MCF 10A (cell line): Measurements from ENCODE around the gene HSPB6. TPM values are rescaled to one million over a fixed set of nuclear protein-coding genes. Genes with fewer than 3 reads are reported as not detected.

Source experiments
- BruUV-seq: library from RNA; stranded (reverse); fragments of 400-500 nt; replicated peaks from 2 replicates; lab custom pipeline; 2021; lab: Mats Ljungman, UMichigan
- CTCF ChIA-PET: fragments of 300-600 bp; sonication (Branson Sonifier 250); formaldehyde crosslinking; extraction: SDS; loops from one replicate; lab custom pipeline; 2021; ENCODE audit warnings: antibody characterized with exemption, inconsistent platforms; lab: Yijun Ruan, JAX
- POLR2A ChIA-PET: fragments of 300-600, 350-650 bp; sonication (Branson Sonifier 250); formaldehyde crosslinking; extraction: SDS; loops from one replicate; lab custom pipeline; 2020; ENCODE audit warnings: antibody characterized with exemption, inconsistent platforms; lab: Yijun Ruan, JAX
- DNase-seq: peaks from one replicate; pipeline ENCODE4 v3.0.0-alpha.2; 2018; ENCODE audit not compliant: unreplicated experiment
- H3K27ac Mint-ChIP-seq: one replicate; pipeline ENCODE4 v1.8.0; 2022; ENCODE audit warnings: mild to moderate bottlenecking, low read depth, mixed read lengths; ENCODE audit not compliant: unreplicated experiment
- H3K27me3 Mint-ChIP-seq: one replicate; pipeline ENCODE4 v1.8.0; 2022; ENCODE audit warnings: mixed read lengths; ENCODE audit not compliant: insufficient read depth, unreplicated experiment
- H3K36me3 Mint-ChIP-seq: one replicate; pipeline ENCODE4 v1.8.0; 2022; ENCODE audit warnings: mild to moderate bottlenecking, moderate library complexity, mixed read lengths; ENCODE audit not compliant: insufficient read depth, unreplicated experiment
- H3K4me1 Mint-ChIP-seq: one replicate; pipeline ENCODE4 v1.8.0; 2022; ENCODE audit warnings: mixed read lengths; ENCODE audit not compliant: insufficient read depth, unreplicated experiment
- H3K4me3 Mint-ChIP-seq: one replicate; pipeline ENCODE4 v1.8.0; 2022; ENCODE audit warnings: mild to moderate bottlenecking, moderate library complexity, mixed read lengths; ENCODE audit not compliant: unreplicated experiment
- H3K9me3 Mint-ChIP-seq: one replicate; pipeline ENCODE4 v1.8.0; 2022; ENCODE audit warnings: mixed read lengths; ENCODE audit not compliant: unreplicated experiment
- CTCF ChIP-seq: fragments of 200-600 bp; IDR thresholded peaks from one replicate; pipeline ENCODE4 v1.8.0; 2022; ENCODE audit warnings: antibody characterized with exemption, mild to moderate bottlenecking; ENCODE audit not compliant: unreplicated experiment
- intact Hi-C: fragments of 100-400 bp; cut with micrococcal nuclease; formaldehyde crosslinking; loops from 2 replicates; pipeline ENCODE4 v1.14.1; 2022
- total RNA-seq: library from RNA; stranded (reverse); gene quantifications from 2 replicates; pipeline ENCODE4 v1.2.3, GENCODE V29; 2022

HSPB6 gene
- total RNA-seq, 1 experiment from 2014 or later, result 0.21 TPM

- Mint-ChIP-seq H3K27me3 (no peaks in the 10 kb centered on the region), H3K4me3 (peak within 1 kb of the TSS; percentile 79), H3K27ac (no peak within 1 kb of the TSS), H3K4me1 (peaks cover 17% of the 10 kb centered on the region), H3K36me3 (peaks cover 6% of the 10 kb centered on the region), H3K9me3 (no peaks in the 10 kb centered on the region)
- CTCF ChIA-PET, result no interaction called here
- POLR2A ChIA-PET, result interaction anchor here (1.0 to 1.5 kb wide), 2 partner anchors 27 kb away, joined by 4 to 7 read pairs; partner anchors contain the start of gene LIN37
- intact Hi-C loops, result loop anchor here (10.0 kb wide), 1 partner anchor 159 kb away; the partner anchor contains the start of gene LRFN3
- no peak for TF ChIP-seq CTCF
- peak; percentile 99 for DNase-seq
- no TSS peak for BruUV-seq
Measured at GRCh38 chr19:35775298-35776101, 18.7 kb upstream of the HSPB6 start, which contains the start of gene ARHGAP33. ARHGAP33 (plus strand) TSS chr19:35775564; CDS start chr19:35775659, 95 bp downstream.

- Mint-ChIP-seq H3K27ac (no peak overlapping the region), H3K9me3 (no peaks in the 10 kb centered on the region), H3K4me3 (peak overlapping the region; percentile 79), H3K36me3 (peaks cover 6% of the 10 kb centered on the region), H3K27me3 (no peaks in the 10 kb centered on the region), H3K4me1 (peaks cover 17% of the 10 kb centered on the region)
- ChIA-PET CTCF (no interaction called here), POLR2A (interaction anchor here (1.5 kb wide), 1 partner anchor 27 kb away, joined by 7 read pairs; the partner anchor contains the start of gene LIN37)
- BruUV-seq, result no TSS peak
- DNase-seq, result no peak
- TF ChIP-seq CTCF, result no peak
- intact Hi-C loops, result loop anchor here (10.0 kb wide), 1 partner anchor 160 kb away; the partner anchor contains the start of gene LRFN3
Measured at GRCh38 chr19:35775046-35775297, 18.1 kb upstream of the HSPB6 start.

GRCh38 chr19:35774274-35775045, 17.6 kb upstream of the HSPB6 start:
- no TSS peak for BruUV-seq
- Mint-ChIP-seq H3K27ac (no peak overlapping the region), H3K4me3 (peak overlapping the region; percentile 79), H3K27me3 (no peaks in the 10 kb centered on the region), H3K36me3 (peaks cover 6% of the 10 kb centered on the region), H3K4me1 (peaks cover 17% of the 10 kb centered on the region), H3K9me3 (no peaks in the 10 kb centered on the region)
- intact Hi-C loops, result loop anchor here (10.0 kb wide), 1 partner anchor 160 kb away; the partner anchor contains the start of gene LRFN3
- ChIA-PET POLR2A (interaction anchor here (0.9 to 1.5 kb wide), 2 partner anchors 26 to 34 kb away, joined by 3 to 7 read pairs; partner anchors contain the start of gene LIN37), CTCF (no interaction called here)
- no peak for TF ChIP-seq CTCF
- no peak for DNase-seq
